Measurements from ENCODE around the gene FUT2.
A peak's percentile ranks its signal among the peaks of the same experiment; 100 is the strongest.

The FUT2 gene

GRCh38 chr19:48713864-48714755 is 18.3 kb downstream of the FUT2 start:
- Histone ChIP-seq H3K4me1 (ENCODE audit: control insufficient read depth, insufficient read depth, low read length) (peaks cover 13% of the 10 kb centered on the region), H3K4me3 (ENCODE audit: low read depth, low read length) (peak overlapping the region; percentile 67), H3K36me3 (ENCODE audit: control insufficient read depth in 2 of 2, insufficient read depth in 1 of 2, low read length in 2 of 2) (no peaks in the 10 kb centered on the region; a peak in 1 of 3 replicates), H3K27ac (ENCODE audit: extremely low read depth, low read depth, low read length) (peak overlapping the region; percentile 67), H3K9me3 (ENCODE audit: control insufficient read depth, insufficient read depth, low read depth, low read length) (no peaks in the 10 kb centered on the region)
- CTCF ChIA-PET, result interaction anchor here (0.5 to 3.8 kb wide), 13 partner anchors 10 to 384 kb away, joined by 3 to 35 read pairs (median 4); partner anchors contain the start of genes CA11 and RUVBL2
- POLR2A ChIA-PET, result interaction anchor here (0.5 to 2.4 kb wide), 15 partner anchors 9 to 114 kb away, joined by 3 to 15 read pairs (median 4); partner anchors contain the start of genes CA11, RPL18 and SPHK2
- TF ChIP-seq HOXA7 (CRISPR knock-in tag; IDR thresholded peaks at IDR 0.05; ENCODE audit: borderline replicate concordance) (no peak), SALL2 (tag by site-specific recombination; IDR thresholded peaks at IDR 0.05; ENCODE audit: borderline replicate concordance) (no peak), ZNF155 (tag by site-specific recombination; IDR thresholded peaks at IDR 0.05) (no peak), KLF9 (tag by site-specific recombination; IDR thresholded peaks at IDR 0.05; ENCODE audit: low read depth) (peak; percentile 83), GLIS2 (tag by site-specific recombination; IDR thresholded peaks at IDR 0.05) (0 out of 2 replicates have a peak, but pooled peaks have one; percentile 21), SP7 (tag by site-specific recombination; IDR thresholded peaks at IDR 0.05) (peak; percentile 46; the same call in 1 of the 2 replicates), ZNF433 (tag by site-specific recombination; IDR thresholded peaks at IDR 0.05; ENCODE audit: low read depth) (no peak), CTCF (tag by site-specific recombination; IDR thresholded peaks at IDR 0.05) (no peak), BCL11B (tag by site-specific recombination; IDR thresholded peaks at IDR 0.05; ENCODE audit: low read depth) (no peak), ZNF843 (tag by site-specific recombination; IDR thresholded peaks at IDR 0.05) (0 out of 2 replicates have a peak, but pooled peaks have one; percentile 23), ZNF76 (tag by site-specific recombination; IDR thresholded peaks at IDR 0.05; ENCODE audit: borderline replicate concordance, low read depth) (no peak), ZXDB (tag by site-specific recombination; IDR thresholded peaks at IDR 0.05) (peak; percentile 6; the same call in 1 of the 2 replicates), KLF10 (tag by site-specific recombination; IDR thresholded peaks at IDR 0.05) (no peak), ZNF18 (tag by site-specific recombination; IDR thresholded peaks at IDR 0.05) (no peak), ZNF132 (tag by site-specific recombination; IDR thresholded peaks at IDR 0.05; ENCODE audit: borderline replicate concordance) (no peak), ZNF701 (tag by site-specific recombination; IDR thresholded peaks at IDR 0.05) (no peak), SETDB1 (IDR thresholded peaks at IDR 0.05; ENCODE audit: insufficient read length, low read length) (no peak), ZNF48 (tag by site-specific recombination; IDR thresholded peaks at IDR 0.05) (no peak), ZNF184 (tag by site-specific recombination; IDR thresholded peaks at IDR 0.05) (no peak), ZNF19 (tag by site-specific recombination; IDR thresholded peaks at IDR 0.05; ENCODE audit: low read depth) (no peak), ZSCAN5A (tag by site-specific recombination; IDR thresholded peaks at IDR 0.05) (no peak), ZNF792 (tag by site-specific recombination; IDR thresholded peaks at IDR 0.05) (no peak), ZNF221 (tag by site-specific recombination; IDR thresholded peaks at IDR 0.05; ENCODE audit: borderline replicate concordance) (no peak), PRDM10 (tag by site-specific recombination; IDR thresholded peaks at IDR 0.05) (peak; percentile 92), RBAK (tag by site-specific recombination; IDR thresholded peaks at IDR 0.05) (no peak), MEIS1 (CRISPR knock-in tag; IDR thresholded peaks at IDR 0.05; ENCODE audit: borderline replicate concordance) (no peak), ZNF624 (tag by site-specific recombination; IDR thresholded peaks at IDR 0.05) (no peak), ZBTB48 (tag by site-specific recombination; IDR thresholded peaks at IDR 0.05) (no peak), ZNF266 (tag by site-specific recombination; IDR thresholded peaks at IDR 0.05; ENCODE audit: low read depth) (no peak), ZNF660 (tag by site-specific recombination; IDR thresholded peaks at IDR 0.05) (peak; percentile 15; the same call in 1 of the 2 replicates)

All from HEK293 (cell line).